IPS-20b (cell line): ENCODE results near the gene TMPRSS15.

Experiments used
- H3K27ac ChIP-seq: one replicate; pipeline ENCODE4 v1.5.1; 2013; ENCODE audit warnings: low read length
- H3K27me3 ChIP-seq: 2 replicates; pipeline ENCODE4 v1.6.1; 2013; ENCODE audit warnings: mild to moderate bottlenecking, low read length, inconsistent platforms; ENCODE audit not compliant: insufficient read depth
- H3K36me3 ChIP-seq: 2 replicates; pipeline ENCODE4 v1.6.1; 2013; ENCODE audit warnings: low read depth, mild to moderate bottlenecking, inconsistent platforms, low read length, moderate library complexity; ENCODE audit not compliant: insufficient read depth
- H3K4me1 ChIP-seq: 2 replicates; pipeline ENCODE4 v1.6.1; 2013; ENCODE audit warnings: mild to moderate bottlenecking, control low read depth, inconsistent platforms, low read length, moderate library complexity; ENCODE audit not compliant: insufficient read depth
- H3K4me3 ChIP-seq: 2 replicates; pipeline ENCODE4 v1.5.1; 2013; ENCODE audit warnings: mild to moderate bottlenecking, low read length, inconsistent platforms
- H3K9ac ChIP-seq: 2 replicates; pipeline ENCODE4 v1.6.1; 2013; ENCODE audit warnings: low read depth, mild to moderate bottlenecking, inconsistent platforms, low read length, moderate library complexity
- H3K9me3 ChIP-seq: 2 replicates; pipeline ENCODE4 v1.6.1; 2013; ENCODE audit warnings: mild to moderate bottlenecking, low read depth, low read length, inconsistent platforms; ENCODE audit not compliant: insufficient read depth

Gene TMPRSS15

DNA sequence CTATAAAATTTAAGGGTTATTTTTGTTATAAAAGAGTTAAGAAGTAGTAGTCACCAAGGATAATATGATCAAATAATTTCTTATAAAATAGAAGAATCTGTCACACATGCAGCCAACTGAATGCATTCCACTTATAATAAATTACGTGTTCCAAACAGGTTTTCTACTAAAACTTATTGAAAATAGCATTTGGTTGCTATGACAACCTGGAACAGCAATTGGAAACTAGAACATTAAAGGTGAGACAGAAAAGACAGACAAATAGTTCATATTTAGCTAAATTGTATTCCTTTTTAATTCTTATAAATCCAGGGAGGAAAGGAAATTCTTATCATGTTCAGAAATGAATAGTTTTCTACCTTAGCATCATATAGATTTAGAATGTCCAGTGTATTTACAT, 168.0 kb downstream of the TMPRSS15 start:
- Histone ChIP-seq H3K27ac (no peak overlapping the region), H3K9ac (no peak overlapping the region), H3K36me3 (no peaks in the 10 kb centered on the region), H3K4me3 (no peak overlapping the region), H3K27me3 (no peaks in the 10 kb centered on the region), H3K9me3 (no peaks in the 10 kb centered on the region), H3K4me1 (no peaks in the 10 kb centered on the region)

DNA sequence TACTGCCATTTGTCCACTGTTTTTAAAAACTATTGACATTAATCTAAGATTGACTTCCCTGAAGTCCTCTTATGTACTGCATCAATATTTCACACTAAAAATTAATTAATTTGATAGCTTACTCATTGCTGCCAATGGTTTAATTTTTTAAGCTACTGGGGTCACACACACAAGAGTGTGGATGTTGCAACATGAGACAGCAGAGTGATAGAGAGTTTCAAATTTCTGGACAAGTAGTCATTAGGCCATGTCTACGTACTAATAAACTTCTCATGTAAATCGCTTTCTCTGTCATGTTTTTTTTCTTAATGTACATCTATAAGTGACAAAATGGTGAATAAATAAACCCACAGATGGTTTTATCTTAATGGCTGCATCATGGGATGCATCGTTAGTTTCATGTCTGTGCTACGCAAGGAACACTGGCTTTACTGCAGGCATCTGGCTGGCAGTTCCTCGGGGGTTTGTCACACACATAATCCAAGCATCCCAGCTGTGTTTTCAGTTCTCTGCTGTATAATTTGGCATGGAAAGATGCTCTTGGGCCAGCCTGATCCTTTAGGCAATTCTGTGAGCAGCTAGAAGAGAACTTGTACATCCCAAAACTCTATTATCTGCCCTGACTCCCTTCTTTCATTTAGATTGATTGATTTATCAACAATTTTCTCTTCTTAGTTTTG, 175.4 kb downstream of the TMPRSS15 start:
- Histone ChIP-seq H3K4me3 (no peak overlapping the region), H3K27me3 (no peaks in the 10 kb centered on the region), H3K4me1 (no peaks in the 10 kb centered on the region), H3K9me3 (no peaks in the 10 kb centered on the region), H3K9ac (no peak overlapping the region), H3K36me3 (no peaks in the 10 kb centered on the region), H3K27ac (no peak overlapping the region)

DNA sequence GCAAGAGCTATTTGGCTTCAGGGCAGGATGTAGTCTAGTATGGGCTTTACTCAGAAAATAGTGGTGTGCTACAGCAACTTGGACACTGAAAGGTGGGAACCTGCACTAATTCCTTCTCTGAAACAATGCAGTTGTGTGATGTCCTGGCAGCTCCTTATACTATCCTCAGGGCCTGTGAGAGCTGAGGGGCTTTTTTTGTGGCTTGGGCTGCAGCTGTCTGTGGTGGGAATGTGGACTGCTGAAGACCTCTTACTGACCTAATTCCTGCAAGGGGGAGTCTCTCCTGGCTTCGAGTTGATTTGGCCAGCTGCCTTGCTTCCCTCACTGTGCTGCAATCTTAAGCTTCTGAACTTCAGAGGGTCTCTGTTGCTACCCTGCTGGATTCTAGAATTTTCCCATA, 181.2 kb downstream of the TMPRSS15 start:
- H3K9ac ChIP-seq: no peak overlapping the region

DNA sequence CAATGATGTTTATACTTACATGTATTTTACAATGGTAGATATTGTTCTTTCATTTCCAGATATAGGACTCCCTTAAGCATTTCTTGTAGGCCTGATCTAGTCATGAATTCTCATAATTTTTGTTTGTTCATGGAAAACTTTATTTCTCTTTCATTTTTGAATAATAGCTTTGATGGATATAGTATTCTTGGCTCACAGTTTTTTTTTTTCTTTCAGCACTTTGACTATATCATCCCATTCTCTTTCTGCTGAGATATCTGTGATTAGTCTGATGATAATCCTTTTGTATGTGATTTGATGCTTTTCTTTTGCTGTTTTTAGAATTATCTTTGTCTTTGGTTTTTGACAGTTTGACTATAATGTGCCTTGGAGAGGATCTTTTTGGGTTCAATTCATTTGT, 183.1 kb downstream of the TMPRSS15 start:
- Histone ChIP-seq H3K9me3 (peaks cover 18% of the 10 kb centered on the region), H3K4me1 (no peaks in the 10 kb centered on the region), H3K36me3 (no peaks in the 10 kb centered on the region), H3K4me3 (no peak overlapping the region), H3K27ac (no peak overlapping the region), H3K27me3 (no peaks in the 10 kb centered on the region), H3K9ac (no peak overlapping the region)

More for the DNA sequence above, 181.2 kb downstream of the TMPRSS15 start:
- peaks cover 10% of the 10 kb centered on the region for H3K9me3 ChIP-seq
- no peaks in the 10 kb centered on the region for H3K36me3 ChIP-seq
- no peaks in the 10 kb centered on the region for H3K27me3 ChIP-seq
- no peaks in the 10 kb centered on the region for H3K4me1 ChIP-seq
- H3K27ac ChIP-seq: no peak overlapping the region
- no peak overlapping the region for H3K4me3 ChIP-seq
